ENCODE results near the gene GOLM1. TPM values are rescaled to one million over a fixed set of nuclear protein-coding genes. Genes with fewer than 3 reads are reported as not detected.
A peak's percentile ranks its signal among the peaks of the same experiment; 100 is the strongest.

GOLM1 gene
- total and polyA plus RNA-seq, 2 donors from 2014 or later = 88.6 to 133 TPM

DNA sequence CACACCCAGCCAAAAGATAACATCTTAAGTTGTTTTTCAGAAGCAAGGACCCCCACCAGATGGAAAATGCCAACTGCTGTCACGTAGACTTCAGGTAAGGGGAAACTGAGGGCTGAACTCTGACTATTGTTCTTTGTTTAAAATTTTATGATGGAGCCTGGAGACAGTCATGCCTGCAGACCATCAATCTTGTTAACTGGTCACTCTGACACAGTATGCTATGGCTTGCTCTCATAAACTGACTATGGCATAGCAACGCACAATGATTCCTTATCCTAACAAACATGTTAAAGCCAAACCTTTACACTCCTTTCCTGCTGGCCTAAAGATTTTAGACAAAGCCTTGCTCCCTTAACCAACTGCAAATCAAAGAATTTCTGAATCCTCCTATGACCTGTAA is 43.6 kb upstream of the GOLM1 start:
- DNase-seq = no peak
- FAIRE-seq = no peak
- TF ChIP-seq, protein P1, sequence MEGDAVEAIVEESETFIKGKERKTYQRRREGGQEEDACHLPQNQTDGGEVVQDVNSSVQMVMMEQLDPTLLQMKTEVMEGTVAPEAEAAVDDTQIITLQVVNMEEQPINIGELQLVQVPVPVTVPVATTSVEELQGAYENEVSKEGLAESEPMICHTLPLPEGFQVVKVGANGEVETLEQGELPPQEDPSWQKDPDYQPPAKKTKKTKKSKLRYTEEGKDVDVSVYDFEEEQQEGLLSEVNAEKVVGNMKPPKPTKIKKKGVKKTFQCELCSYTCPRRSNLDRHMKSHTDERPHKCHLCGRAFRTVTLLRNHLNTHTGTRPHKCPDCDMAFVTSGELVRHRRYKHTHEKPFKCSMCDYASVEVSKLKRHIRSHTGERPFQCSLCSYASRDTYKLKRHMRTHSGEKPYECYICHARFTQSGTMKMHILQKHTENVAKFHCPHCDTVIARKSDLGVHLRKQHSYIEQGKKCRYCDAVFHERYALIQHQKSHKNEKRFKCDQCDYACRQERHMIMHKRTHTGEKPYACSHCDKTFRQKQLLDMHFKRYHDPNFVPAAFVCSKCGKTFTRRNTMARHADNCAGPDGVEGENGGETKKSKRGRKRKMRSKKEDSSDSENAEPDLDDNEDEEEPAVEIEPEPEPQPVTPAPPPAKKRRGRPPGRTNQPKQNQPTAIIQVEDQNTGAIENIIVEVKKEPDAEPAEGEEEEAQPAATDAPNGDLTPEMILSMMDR (IDR thresholded peaks at IDR 0.05; ENCODE audit: borderline replicate concordance, extremely low read depth, insufficient read depth) = no peak
- H3K4me3 ChIP-seq (ENCODE audit: low read length in 3 of 3) = no peak overlapping the region
- intact Hi-C loops (cut with DNase I) = no loop called here
- no peak overlapping the region for H3K9ac ChIP-seq (ENCODE audit: low read length in 3 of 3)
- no peaks in the 10 kb centered on the region for H3K9me3 ChIP-seq (ENCODE audit: control insufficient read depth in 2 of 3, insufficient read depth in 1 of 3, low read length in 3 of 3)
- no peaks in the 10 kb centered on the region for H3K27me3 ChIP-seq (ENCODE audit: control insufficient read depth, insufficient read depth, low read length)
- no peaks in the 10 kb centered on the region for H3K4me1 ChIP-seq (ENCODE audit: control insufficient read depth in 2 of 3, insufficient read depth in 2 of 3, low read depth in 1 of 3, low read length in 3 of 3)
- H3K36me3 ChIP-seq (ENCODE audit: control insufficient read depth in 2 of 3, insufficient read depth in 3 of 3, low read length in 3 of 3) = no peaks in the 10 kb centered on the region
- H3K27ac ChIP-seq (ENCODE audit: low read depth in 2 of 2, low read length in 2 of 2) = no peak overlapping the region

DNA sequence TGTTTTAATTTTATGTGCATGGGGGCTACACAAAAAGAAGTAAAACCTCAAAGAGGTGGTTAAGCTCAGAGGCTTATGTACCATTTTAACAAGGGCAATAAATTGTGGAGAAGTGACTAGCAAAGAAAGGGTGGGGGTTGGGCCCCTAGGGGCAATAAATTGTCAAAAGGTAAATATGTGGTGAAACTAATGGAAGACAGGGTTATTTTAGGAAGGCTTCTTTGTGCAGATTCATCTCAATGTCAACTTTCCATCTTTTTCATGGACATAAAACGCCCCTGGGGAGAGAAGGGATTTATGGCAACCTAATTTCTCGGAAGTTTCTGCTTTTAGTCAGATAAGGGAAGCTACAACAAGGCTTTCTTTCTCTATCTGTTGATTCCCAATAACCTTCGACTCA is 42.5 kb upstream of the GOLM1 start:
- Histone ChIP-seq H3K4me1 (ENCODE audit: control insufficient read depth in 2 of 3, insufficient read depth in 2 of 3, low read depth in 1 of 3, low read length in 3 of 3) (no peaks in the 10 kb centered on the region), H3K27me3 (ENCODE audit: control insufficient read depth, insufficient read depth, low read length) (no peaks in the 10 kb centered on the region), H3K36me3 (ENCODE audit: control insufficient read depth in 2 of 3, insufficient read depth in 3 of 3, low read length in 3 of 3) (no peaks in the 10 kb centered on the region), H3K27ac (ENCODE audit: low read depth in 2 of 2, low read length in 2 of 2) (no peak overlapping the region), H3K9ac (ENCODE audit: low read length in 3 of 3) (no peak overlapping the region), H3K9me3 (ENCODE audit: control insufficient read depth in 2 of 3, insufficient read depth in 1 of 3, low read length in 3 of 3) (no peaks in the 10 kb centered on the region), H3K4me3 (ENCODE audit: low read length in 3 of 3) (no peak overlapping the region)
- peak in 2 of 5 donors; percentile 4 to 12 for DNase-seq
- intact Hi-C loops (cut with DNase I) = no loop called here
- TF ChIP-seq, protein P1 (IDR thresholded peaks at IDR 0.05; ENCODE audit: borderline replicate concordance, extremely low read depth, insufficient read depth) = no peak
- no peak for FAIRE-seq

DNA sequence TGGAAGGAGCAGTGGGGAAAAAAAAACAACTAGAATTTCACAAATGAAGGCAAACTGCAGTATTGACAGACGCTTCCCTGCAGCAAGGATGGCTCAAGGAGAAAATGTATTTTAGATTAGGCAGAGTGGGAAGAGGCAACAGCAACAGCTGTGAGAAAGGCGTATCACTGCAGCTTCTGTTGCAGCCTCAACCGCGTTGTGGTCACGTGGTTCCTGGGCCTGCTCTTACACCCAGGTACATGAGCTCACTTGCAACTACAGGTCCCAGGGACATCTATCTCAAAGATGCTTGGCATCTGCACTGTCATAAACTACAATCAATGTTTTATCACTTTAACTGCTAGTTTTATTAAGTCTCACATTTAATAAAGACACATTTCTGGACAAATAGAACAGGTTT is 36.0 kb upstream of the GOLM1 start:
- Histone ChIP-seq H3K4me1 (ENCODE audit: control insufficient read depth in 2 of 3, insufficient read depth in 2 of 3, low read depth in 1 of 3, low read length in 3 of 3) (no peaks in the 10 kb centered on the region), H3K9ac (ENCODE audit: low read length in 3 of 3) (no peak overlapping the region), H3K27me3 (ENCODE audit: control insufficient read depth, insufficient read depth, low read length) (no peaks in the 10 kb centered on the region), H3K9me3 (ENCODE audit: control insufficient read depth in 2 of 3, insufficient read depth in 1 of 3, low read length in 3 of 3) (no peaks in the 10 kb centered on the region), H3K4me3 (ENCODE audit: low read length in 3 of 3) (no peak overlapping the region), H3K36me3 (ENCODE audit: control insufficient read depth in 2 of 3, insufficient read depth in 3 of 3, low read length in 3 of 3) (no peaks in the 10 kb centered on the region), H3K27ac (ENCODE audit: low read depth in 2 of 2, low read length in 2 of 2) (no peak overlapping the region)
- TF ChIP-seq, protein P1 (IDR thresholded peaks at IDR 0.05; ENCODE audit: borderline replicate concordance, extremely low read depth, insufficient read depth) = no peak
- DNase-seq (peak in 1 of 5 donors; percentile 12), FAIRE-seq (no peak)
- intact Hi-C loops (cut with DNase I) = no loop called here

DNA sequence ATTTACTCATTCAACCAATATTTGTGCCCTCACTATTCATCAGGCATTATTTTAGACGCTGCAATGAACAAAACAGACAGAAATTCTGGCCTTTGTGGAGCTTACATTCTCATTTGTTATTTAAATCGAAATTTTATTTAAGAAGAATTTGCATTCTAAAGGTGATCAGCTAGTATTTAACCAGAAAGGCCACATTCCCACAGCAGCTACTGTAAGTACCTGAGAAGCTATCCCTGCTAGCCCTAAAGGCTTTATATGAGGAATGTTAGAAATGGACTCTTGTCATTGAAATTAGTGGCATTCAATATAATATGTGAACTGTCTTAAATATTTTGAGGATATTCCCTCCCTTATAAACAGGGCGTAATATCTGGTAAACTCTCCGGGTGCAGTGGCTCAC is 35.0 kb upstream of the GOLM1 start:
- DNase-seq (no peak), FAIRE-seq (no peak)
- H3K4me3 ChIP-seq (ENCODE audit: low read length in 3 of 3) = no peak overlapping the region
- intact Hi-C loops (cut with DNase I) = no loop called here
- no peaks in the 10 kb centered on the region for H3K36me3 ChIP-seq (ENCODE audit: control insufficient read depth in 2 of 3, insufficient read depth in 3 of 3, low read length in 3 of 3)
- H3K4me1 ChIP-seq (ENCODE audit: control insufficient read depth in 2 of 3, insufficient read depth in 2 of 3, low read depth in 1 of 3, low read length in 3 of 3) = no peaks in the 10 kb centered on the region
- no peak overlapping the region for H3K9ac ChIP-seq (ENCODE audit: low read length in 3 of 3)
- H3K9me3 ChIP-seq (ENCODE audit: control insufficient read depth in 2 of 3, insufficient read depth in 1 of 3, low read length in 3 of 3) = no peaks in the 10 kb centered on the region
- no peaks in the 10 kb centered on the region for H3K27me3 ChIP-seq (ENCODE audit: control insufficient read depth, insufficient read depth, low read length)
- no peak overlapping the region for H3K27ac ChIP-seq (ENCODE audit: low read depth in 2 of 2, low read length in 2 of 2)
- TF ChIP-seq, protein P1 (IDR thresholded peaks at IDR 0.05; ENCODE audit: borderline replicate concordance, extremely low read depth, insufficient read depth) = no peak

Data from kidney (tissue), 14 donors.